Measurements from ENCODE around the gene FAM209B.
"Not testable (repeated sequence)": the region's sequence is repeated elsewhere in the genome, so short reads cannot be mapped to it uniquely, and the experiment has no call there.

FAM209B gene

GRCh38 chr20:56542489-56543030 lies 9.5 kb downstream of the FAM209B start:
- DNase-seq = no peak

DNA sequence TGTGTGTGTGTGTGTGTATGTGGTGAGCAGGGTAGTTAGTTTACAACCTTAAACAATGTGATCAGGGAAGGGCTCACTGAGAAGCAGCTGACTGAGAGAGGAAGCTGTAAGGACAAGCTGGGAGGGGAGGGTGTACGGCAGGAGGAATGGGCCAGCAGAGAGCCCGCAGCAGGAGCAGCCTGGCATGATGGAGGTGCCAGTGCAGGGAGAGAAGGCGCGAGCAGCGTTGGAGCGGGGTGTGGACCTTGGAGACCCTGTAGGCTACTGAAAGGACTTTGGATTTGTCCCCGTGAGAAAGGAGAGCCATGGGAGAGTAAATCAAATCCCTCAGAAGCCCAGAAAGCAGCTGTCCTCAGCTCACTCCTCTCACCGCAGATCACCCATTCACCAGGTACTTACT lies 18.5 kb downstream of the FAM209B start:
- no peak for DNase-seq

GRCh38 chr20:56552911-56553629 lies 20.0 kb downstream of the FAM209B start:
- no peak for DNase-seq

GRCh38 chr20:56554869-56555268 lies 21.8 kb downstream of the FAM209B start:
- peak; percentile 25 for DNase-seq

- DNase-seq = no peak
Measured at GRCh38 chr20:56558968-56559367, 25.9 kb downstream of the FAM209B start.

DNA sequence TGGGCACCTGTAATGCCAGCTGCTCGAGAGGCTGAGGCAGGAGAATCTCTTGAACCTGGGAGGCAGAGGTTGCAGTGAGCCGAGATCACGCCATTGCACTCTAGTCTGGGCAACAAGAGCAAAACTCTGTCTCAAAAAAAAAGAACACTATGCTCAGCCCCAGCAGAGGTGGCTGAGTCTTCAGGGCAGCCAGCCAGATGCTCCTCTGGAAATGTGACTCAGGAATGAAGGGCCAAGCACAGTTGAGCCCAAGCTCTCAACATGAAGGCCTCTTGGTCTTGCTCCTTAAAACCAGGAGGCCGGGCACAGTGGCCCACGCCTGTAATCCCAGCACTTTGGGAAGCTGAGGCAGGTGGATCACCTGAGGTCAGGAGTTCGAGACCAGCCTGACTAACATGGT lies 31.5 kb downstream of the FAM209B start:
- not testable (repeated sequence) for DNase-seq

DNA sequence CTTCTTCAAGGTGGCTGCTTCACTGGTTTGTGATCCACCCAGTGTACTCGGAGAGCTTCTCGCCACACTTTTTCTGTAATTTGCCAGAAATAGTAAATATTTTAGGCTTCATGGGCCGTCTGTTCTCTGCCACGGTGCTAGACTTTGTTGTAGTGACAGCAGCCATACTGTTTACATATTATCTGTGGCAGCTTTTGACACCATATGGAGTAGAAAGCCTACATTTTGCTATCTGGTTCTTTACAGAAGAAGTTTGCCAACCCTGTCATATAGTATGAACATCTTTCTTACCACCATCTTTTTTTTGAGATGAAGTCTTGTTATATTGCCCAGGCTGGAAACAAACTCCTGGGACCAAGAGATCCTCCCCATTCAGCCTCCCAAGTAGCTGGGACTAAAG lies 32.5 kb downstream of the FAM209B start:
- DNase-seq = no peak

GRCh38 chr20:56566621-56567020 lies 33.6 kb downstream of the FAM209B start:
- DNase-seq = no peak

DNA sequence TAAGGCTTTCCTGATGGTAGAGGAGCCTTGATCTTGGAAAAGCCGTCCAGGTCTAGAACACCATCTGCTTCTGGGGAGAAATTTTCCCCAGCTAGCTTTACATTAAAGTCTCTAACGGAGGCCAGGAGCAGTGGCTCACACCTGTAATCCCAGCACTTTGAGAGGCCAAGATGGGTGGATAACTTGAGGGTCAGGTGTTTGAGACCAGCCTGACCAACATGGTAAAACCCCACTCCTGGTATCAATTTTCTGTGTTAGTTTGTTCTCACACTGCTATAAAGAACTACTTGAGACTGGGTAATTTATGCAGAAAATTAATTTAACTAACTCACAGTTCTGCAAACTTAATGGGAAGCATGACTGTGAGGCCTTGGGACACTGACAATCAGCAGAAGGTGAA lies 37.8 kb downstream of the FAM209B start:
- DNase-seq = no peak

DNA sequence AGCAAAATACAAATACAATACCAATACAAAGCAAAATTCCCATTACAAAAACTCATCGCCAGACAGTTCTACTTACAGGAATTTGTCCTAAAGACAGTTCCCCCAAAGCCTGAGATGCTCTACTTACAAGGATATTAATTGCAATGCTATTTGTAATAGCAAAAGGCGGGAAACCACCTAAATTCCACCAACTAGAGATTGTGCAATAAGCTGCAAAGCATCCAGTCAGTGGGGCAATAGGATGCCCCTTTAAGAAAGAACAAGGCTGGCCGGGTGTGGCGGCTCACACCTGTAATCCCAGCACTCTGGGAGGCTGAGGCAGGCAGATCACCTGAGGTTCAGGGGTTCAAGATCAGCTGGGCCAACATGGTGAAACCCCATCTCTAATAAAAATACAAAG lies 39.1 kb downstream of the FAM209B start:
- DNase-seq = no peak

DNA sequence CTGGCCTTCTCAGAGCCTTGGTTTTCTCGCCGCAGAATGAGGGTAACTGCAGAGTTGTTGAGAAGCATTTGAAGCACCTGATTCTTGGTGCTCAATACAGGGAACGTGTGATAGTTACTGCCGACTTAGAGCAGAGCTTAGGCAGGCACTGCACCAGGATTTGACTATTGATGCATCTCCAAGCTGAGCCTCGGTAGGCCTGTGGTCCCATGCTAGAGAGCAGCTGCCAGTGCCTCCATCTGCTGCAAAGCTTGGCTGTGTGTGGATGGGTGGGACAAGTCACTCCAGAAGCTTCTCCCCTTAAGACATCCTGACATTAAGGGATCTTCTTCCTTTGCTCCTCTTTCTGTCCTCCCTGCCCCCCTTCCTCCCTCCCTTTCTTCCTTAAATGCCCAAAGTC lies 40.9 kb downstream of the FAM209B start:
- no peak for DNase-seq

GRCh38 chr20:56574531-56575142 lies 41.6 kb downstream of the FAM209B start:
- no peak for DNase-seq

DNA sequence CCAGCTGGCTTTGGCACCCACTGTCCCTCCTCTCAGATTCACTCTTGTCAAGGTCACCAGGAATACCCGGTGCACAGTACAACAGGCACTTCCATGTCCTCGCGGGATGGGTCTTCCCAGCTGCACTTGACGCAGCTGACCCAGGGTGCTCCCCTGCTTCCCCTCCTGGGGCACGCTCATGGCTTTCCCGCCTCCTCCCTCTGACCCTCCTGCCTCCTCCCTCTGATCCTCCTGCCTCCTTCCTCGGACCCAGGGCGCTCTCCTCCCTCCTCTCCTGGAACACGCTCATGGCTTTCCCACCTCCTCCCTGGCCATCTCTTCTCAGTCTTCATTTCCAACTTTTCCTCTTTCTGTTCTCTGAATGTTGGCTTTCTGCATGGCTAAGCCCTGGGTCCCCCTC lies 42.1 kb downstream of the FAM209B start:
- no peak for DNase-seq

- DNase-seq = no peak
Measured at GRCh38 chr20:56575961-56576360, 42.9 kb downstream of the FAM209B start.

GRCh38 chr20:56579301-56579710 lies 46.3 kb downstream of the FAM209B start:
- DNase-seq = no peak

DNA sequence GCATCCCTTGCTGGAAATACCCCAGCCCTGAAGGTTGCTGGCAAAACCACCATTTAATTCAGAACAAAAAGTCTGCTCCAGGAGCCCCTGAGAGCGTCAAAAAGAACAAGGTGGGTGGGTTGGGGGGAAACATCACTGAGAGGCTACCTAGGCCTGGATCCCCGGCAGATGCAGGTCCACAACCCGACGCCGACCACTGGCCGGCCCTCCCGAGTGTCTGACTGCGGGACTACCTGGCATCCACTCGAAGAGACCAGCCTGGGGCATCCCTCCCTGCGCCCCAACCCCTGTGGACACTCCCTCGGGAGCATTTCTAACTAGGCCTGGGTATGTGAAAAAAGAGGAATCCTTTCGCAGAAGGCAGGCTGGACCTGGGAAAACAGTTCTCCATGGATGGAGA lies 47.2 kb downstream of the FAM209B start:
- no peak for DNase-seq

DNA sequence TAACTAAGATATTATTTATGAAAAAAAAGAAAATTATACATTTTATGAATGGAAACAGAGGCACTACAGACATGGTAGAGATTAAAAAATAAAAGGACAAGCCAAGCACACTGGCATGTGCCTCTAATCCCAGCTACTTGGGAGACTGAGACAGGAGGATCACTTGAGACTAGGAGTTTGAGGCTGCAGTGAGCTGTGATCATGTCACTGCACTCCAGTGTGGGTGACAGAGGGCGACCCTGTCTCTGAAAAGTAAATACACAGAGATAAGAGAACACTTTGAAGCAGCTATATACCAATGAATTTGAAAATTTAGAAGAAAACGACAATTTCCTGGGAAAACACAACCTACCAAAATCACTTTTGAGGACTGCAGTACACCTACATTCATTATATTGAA lies 48.7 kb downstream of the FAM209B start:
- no peak for DNase-seq

DNA sequence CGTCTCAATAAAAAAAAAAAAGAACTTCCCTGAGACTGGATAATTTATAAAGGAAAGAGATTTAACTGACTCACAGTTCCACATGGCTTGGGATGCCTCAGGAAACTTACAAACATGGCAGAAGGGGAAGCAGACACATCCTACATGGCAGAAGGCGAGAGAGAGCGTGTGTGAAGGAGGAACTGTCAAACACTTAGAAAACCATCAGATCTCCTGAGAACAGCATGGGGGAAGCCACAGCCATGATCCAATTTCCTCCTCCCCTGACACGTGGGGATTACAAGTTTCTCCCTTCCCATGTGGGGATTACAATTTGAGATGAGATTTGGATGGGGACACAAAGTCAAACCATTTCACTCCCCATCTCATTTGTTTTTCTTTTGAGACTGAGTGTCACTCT lies 49.5 kb downstream of the FAM209B start:
- no peak for DNase-seq

DNA sequence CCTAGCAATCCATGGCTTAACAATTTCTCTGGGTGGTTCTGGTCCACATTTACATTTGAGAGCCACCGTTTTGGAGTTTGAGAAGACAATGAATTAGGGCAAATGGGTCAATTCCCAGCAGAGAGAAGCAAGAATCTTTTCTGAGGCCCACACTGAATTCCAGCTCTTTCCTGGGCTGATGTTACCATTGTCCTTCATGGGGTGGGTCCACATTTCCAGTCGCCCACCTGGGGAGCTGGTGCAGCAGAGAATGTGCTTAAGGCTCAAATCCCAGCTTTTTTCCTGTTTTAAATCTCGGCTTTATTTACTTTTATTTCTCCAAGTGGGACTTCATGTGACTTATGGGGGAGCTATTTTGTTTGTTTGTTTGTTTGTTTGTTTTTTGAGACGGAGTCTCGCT lies 51.9 kb downstream of the FAM209B start:
- no peak for DNase-seq
